Measurements from ENCODE around the gene ADAM12. TPM values are rescaled to one million over a fixed set of nuclear protein-coding genes. Genes with fewer than 3 reads are reported as not detected.
A peak's percentile ranks its signal among the peaks of the same experiment; 100 is the strongest.

Gene ADAM12
- polyA plus RNA-seq, 1 of the 3 experiments (the other 2 are of a cell fraction), result 25.0 TPM

- Histone ChIP-seq H3K36me3 (replicated peaks in 1 of 2; ENCODE audit: control insufficient read depth in 1 of 2, insufficient read depth in 2 of 2, low read length in 1 of 2) (no peaks in the 10 kb centered on the region), H3K4me3 (ENCODE audit: low read depth in 2 of 2, low read length in 1 of 2) (no peak overlapping the region), H2AFZ (ENCODE audit: low read depth) (no peak overlapping the region), H3K27ac (ENCODE audit: low read depth in 2 of 2, low read length in 1 of 2) (no peak overlapping the region; a peak in 1 of 4 replicates), H3K9me2 (no peaks in the 10 kb centered on the region), H3K79me2 (ENCODE audit: insufficient read depth) (no peaks in the 10 kb centered on the region), H4K20me1 (ENCODE audit: insufficient read depth) (no peaks in the 10 kb centered on the region), H3K4me2 (no peak overlapping the region), H3K9ac (no peak overlapping the region), H3K4me1 (ENCODE audit: control insufficient read depth in 1 of 2, insufficient read depth in 2 of 2, low read depth in 1 of 2, low read length in 1 of 2) (peaks cover 0 to 17% of the 10 kb centered on the region in 2 experiments; a peak in 2 of 4 replicates), H3K27me3 (ENCODE audit: insufficient read depth) (no peaks in the 10 kb centered on the region), H3F3A (replicated peaks; ENCODE audit: insufficient read depth) (no peaks in the 10 kb centered on the region), H3K9me3 (no peaks in the 10 kb centered on the region)
- POLR2A ChIA-PET, result no interaction called here
- whole genome bisulfite sequencing (ENCODE audit: low lambda C conversion rate), result 88% methylated on average over 6 of the region's 6 CpGs
- CTCF ChIA-PET, result interaction anchor here (1.1 to 1.3 kb wide), 2 partner anchors 15 to 17 kb away, joined by 3 to 4 read pairs; partner anchors contain the start of gene ADAM12
- no peak for TF ChIP-seq EZH2phosphoT487 (IDR thresholded peaks at IDR 0.05; ENCODE audit: borderline replicate concordance, low read depth)
- peak in 1 of 2 experiments; percentile 43; a peak in 1 of 4 replicates for TF ChIP-seq EP300 (IDR thresholded peaks at IDR 0.05; ENCODE audit: borderline replicate concordance in 1 of 2, low read depth in 1 of 2, low read length in 1 of 2)
- TF ChIP-seq RXRA (IDR thresholded peaks at IDR 0.05; ENCODE audit: borderline replicate concordance, low read depth), result no peak
- TF ChIP-seq FOXM1 (IDR thresholded peaks at IDR 0.05; ENCODE audit: low read depth), result no peak
- 0 out of 2 replicates have a peak, but pooled peaks have one; percentile 38 for TF ChIP-seq RCOR1 (IDR thresholded peaks at IDR 0.05; ENCODE audit: low read length)
- no peak for TF ChIP-seq CHD2 (IDR thresholded peaks at IDR 0.05; ENCODE audit: low read length, partially characterized antibody)
- peak; percentile 60; the same call in 1 of the 2 replicates for TF ChIP-seq GATA2 (CRISPR knock-in tag; IDR thresholded peaks at IDR 0.05)
- DNase-seq, result peak; percentile 42
These were observed 17.0 kb upstream of the ADAM12 start for GRCh38 chr10:126405239-126405775.

DNA sequence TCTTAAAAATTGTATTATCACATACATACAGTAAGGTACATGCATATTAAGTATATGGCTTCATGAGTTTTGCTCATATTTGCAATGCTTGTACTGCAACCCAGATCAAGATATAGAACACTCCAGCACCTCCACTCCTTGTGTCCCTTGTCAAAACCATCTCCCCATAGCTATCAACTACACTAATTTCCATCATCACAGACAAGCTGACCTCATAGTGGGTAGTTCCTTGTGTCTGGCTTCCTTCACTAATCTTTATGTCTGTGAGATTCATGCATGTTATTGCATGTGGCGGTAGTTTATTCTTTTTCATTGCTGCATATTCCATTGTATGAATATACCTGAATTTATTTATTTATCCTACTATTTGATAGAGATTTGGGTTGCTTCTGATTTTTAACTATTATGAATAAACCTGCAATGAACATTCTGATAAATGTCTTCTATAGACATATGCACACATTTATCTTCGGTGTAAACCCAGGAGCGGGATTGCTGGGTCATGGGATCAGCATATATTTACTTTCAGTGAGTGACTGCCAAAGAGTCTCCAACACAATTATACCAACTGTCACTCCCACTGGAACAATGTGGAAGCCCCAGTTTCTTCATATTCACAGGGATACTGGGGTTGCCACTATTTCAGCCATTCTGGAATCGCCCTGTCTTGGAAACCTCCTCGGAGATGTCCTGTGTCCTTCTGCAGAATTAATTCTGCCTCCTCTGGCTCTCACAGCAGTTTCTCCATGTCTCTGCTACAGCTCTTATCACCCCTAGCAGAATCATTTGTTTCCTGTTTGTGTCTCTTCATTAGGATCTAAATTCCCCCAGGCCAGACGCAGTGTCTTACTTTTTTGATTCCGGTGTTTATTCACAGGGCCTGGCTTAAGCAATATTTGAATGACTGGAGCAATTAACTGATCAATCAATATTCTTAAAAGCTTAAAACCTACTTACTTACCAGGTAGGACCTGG, 14.7 kb upstream of the ADAM12 start:
- 84% methylated on average over 7 of the region's 7 CpGs for WGBS (ENCODE audit: low lambda C conversion rate)
- Histone ChIP-seq H3F3A (replicated peaks; ENCODE audit: insufficient read depth) (peaks cover 5% of the 10 kb centered on the region), H3K4me1 (ENCODE audit: control insufficient read depth in 1 of 2, insufficient read depth in 2 of 2, low read depth in 1 of 2, low read length in 1 of 2) (peaks cover 11 to 31% of the 10 kb centered on the region in 2 experiments), H3K4me2 (no peak overlapping the region), H3K27ac (ENCODE audit: low read depth in 2 of 2, low read length in 1 of 2) (peak overlapping the region in 1 of 2 experiments; percentile 90; a peak in 2 of 4 replicates), H3K79me2 (ENCODE audit: insufficient read depth) (no peaks in the 10 kb centered on the region), H3K4me3 (ENCODE audit: low read depth in 2 of 2, low read length in 1 of 2) (no peak overlapping the region), H3K27me3 (ENCODE audit: insufficient read depth) (no peaks in the 10 kb centered on the region), H3K9ac (no peak overlapping the region), H3K36me3 (replicated peaks in 1 of 2; ENCODE audit: control insufficient read depth in 1 of 2, insufficient read depth in 2 of 2, low read length in 1 of 2) (no peaks in the 10 kb centered on the region), H4K20me1 (ENCODE audit: insufficient read depth) (no peaks in the 10 kb centered on the region), H2AFZ (ENCODE audit: low read depth) (no peak overlapping the region), H3K9me3 (no peaks in the 10 kb centered on the region), H3K9me2 (no peaks in the 10 kb centered on the region)
- POLR2A ChIA-PET, result no interaction called here
- TF ChIP-seq, protein P1, sequence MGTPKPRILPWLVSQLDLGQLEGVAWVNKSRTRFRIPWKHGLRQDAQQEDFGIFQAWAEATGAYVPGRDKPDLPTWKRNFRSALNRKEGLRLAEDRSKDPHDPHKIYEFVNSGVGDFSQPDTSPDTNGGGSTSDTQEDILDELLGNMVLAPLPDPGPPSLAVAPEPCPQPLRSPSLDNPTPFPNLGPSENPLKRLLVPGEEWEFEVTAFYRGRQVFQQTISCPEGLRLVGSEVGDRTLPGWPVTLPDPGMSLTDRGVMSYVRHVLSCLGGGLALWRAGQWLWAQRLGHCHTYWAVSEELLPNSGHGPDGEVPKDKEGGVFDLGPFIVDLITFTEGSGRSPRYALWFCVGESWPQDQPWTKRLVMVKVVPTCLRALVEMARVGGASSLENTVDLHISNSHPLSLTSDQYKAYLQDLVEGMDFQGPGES (IDR thresholded peaks at IDR 0.05; ENCODE audit: low read depth, low read length), result no peak
- TF ChIP-seq EP300 (IDR thresholded peaks at IDR 0.05; ENCODE audit: borderline replicate concordance in 1 of 2, low read depth in 1 of 2, low read length in 1 of 2) (peak in 1 of 2 experiments; percentile 49; a peak in 1 of 4 replicates), FOXJ3 (CRISPR knock-in tag; IDR thresholded peaks at IDR 0.05) (0 out of 2 replicates have a peak, but pooled peaks have one; percentile 36)
- peak; percentile 21 for DNase-seq
- CTCF ChIA-PET, result interaction anchor here (1.4 kb wide), 1 partner anchor 16 kb away, joined by 4 read pairs; no protein-coding TSS in a partner anchor

Measured in SK-N-SH (cell line).